LHCN-M2 (cell line): ENCODE measurements around the gene PAX5. TPM values are rescaled to one million over a fixed set of nuclear protein-coding genes. Genes with fewer than 3 reads are reported as not detected.

Experiments
- DNase-seq: peaks from one replicate; pipeline ENCODE4 v3.0.0-alpha.2; 2012; ENCODE audit warnings: low read depth
- total RNA-seq: library from RNA; depleted of rRNA; stranded (reverse); fragments of >200 nt; gene quantifications from 2 replicates; pipeline ENCODE4 v1.2.3, GENCODE V29; 2014

PAX5 gene
- total RNA-seq, 1 experiment from 2014 or later, result not detected

DNA sequence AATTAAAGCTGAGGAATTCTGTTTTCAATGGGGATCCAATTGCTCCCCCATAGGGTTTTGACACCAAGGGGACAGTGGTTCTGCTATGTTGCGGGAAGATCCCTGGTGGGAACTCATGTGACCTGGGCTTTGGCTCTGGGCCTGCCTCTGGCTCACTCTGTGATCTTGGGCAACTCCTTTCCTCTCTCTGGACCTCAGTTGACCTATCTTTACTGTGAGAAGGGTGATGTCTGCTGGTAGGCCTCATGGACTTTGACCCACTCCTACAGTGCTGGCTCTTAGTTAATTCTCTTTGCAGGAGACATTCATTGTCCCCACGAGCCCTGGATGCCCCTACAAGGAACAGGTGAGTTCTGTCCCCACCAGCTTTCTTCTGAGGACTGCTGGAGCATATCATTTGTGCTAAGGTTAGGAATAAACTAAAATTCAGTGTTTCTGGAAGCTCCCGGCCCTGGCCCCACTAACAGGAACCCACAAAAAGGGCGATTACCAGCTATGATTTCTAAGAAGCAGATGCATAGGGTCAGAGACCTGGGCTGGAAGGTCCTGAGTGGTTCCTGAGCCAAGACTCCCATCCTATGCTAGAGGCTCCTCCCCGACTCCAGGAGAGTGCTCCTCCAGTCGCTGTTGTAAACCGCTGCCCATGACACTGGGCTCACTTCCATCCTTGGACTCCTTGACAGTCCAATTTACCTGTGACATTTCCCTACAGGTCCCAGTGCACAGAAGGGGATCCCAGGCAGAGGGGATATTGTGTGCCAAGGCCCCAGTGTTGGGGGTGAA is 218.3 kb downstream of the PAX5 start:
- no peak for DNase-seq

DNA sequence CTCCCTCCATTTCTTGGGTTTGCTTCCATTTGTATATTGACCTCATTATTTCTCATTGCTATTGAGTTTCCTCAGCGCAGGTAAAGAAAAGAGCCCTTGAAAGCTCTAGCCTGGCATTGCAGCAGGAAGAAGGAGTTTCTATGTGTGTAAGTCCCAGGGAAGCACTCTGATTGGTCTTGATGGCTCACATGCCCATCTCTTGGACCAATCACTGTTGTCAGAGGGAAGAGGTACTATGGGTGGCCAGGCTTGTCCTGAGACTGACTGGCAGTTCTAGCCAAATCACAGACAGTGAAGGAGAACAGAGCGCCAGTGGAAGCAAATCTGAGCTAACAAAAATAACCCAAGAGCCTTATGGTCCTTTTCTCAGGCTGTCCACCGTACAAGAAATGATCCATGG is 219.0 kb downstream of the PAX5 start:
- no peak for DNase-seq

DNA sequence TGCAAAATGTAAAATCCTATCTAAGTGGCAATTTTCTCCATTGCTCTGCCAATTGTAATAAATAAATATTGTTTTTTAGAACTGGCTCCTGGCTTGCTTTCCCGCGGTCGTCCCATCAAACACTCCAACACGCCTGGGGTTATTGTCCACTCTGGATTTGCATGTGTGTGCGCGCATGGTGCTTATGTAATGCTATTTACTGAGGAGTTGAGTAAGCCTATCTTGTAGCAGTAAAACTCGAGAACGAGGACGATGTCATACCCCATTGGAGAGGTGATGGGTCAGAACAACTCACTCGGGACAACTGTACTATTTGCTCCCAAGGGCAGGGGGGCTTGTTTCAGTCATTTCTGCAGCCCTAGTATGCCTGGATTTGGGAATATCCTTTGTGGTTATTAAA is 220.9 kb downstream of the PAX5 start:
- DNase-seq, result no peak

DNA sequence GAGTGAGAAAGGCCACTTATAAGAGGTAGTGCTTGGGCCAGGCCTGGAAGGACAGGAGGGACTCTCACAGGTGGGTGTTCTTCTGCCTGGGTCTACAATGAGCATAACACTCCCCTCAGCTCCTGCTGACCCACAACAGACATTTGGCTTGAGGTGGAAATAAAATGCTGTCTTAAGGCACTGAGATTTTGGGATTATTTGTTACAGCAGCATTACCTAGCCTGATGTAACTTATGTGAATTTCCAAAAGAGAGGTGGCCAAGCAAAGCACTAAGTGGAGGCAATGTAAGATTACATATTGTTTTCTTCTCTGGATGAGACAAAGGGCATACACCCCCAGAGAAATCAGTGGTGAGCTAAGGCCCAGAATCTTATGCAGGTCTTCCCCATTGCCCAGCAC is 221.5 kb downstream of the PAX5 start:
- DNase-seq, result no peak

DNA sequence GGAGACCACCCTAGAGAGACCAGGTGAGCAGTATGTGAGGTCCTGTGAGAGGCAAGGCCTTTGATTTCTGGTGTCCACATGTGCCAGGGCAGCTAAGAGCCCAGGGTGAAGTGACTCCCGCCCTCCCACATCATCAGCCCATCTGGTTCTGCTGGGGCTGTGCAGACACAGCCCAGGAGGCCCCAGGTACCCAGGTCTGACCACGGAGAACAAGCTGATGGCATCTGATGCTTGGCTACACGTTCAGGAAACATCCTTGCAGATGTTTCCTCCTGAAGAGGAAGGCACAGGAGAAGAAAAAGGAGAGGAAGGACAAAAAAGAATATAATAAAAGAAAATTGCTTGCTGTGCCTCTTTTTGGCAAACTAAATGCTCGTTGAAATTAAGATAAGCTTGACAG is 225.8 kb downstream of the PAX5 start:
- DNase-seq, result no peak

DNA sequence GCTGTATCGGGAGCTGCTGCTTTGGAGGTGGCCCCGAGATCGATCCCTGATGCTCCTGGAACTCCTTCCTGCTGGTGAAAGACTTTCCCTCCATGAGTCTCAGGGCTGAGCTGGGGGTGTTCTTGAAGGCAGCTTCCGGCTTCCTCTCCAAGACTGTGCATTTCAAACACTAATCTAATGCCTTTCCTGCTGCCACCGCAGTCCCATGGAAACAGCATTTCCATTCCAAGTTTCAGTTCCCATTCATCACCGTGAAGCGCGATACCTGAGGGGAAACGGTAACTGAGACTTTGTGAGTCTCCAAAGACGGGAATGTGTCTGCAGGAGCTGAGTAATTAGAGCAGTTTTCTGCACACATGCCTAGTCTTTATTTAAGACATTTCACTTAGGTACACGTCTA is 230.1 kb downstream of the PAX5 start:
- no peak for DNase-seq

DNA sequence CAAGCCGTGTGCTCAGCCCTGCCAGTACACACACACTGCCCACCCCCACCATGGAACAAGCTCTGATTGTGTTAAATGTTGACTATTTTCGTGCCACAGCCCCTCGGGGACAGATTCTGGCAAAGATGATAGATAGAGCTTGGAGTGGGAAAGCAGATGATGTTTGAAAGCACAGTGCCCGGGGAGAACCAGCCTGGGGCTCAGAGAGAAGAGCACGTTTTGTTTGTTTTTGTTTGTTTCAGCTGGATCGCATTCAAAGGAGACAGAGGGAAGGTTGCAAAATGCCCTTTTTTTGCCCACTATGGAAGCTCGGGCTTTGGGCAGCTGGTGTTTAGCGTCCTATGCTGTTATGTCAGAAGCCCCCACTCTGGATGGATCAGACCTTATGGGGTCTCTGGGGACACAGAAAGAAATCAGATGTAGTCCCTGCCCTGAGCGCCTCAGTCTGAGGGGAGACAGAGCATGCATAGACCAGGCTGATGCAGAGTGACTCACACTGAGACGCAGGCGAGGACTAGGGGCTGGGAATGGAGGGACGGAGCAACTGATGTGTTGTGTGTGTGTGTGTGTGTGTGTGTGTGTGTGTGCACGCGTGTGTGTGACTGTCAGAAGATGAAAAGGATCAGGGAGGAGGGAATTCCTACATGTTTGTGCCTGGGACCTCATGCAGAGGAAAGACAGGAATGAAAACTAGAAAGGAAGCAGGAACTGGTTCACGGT is 231.7 kb downstream of the PAX5 start:
- peak; percentile 67 for DNase-seq

DNA sequence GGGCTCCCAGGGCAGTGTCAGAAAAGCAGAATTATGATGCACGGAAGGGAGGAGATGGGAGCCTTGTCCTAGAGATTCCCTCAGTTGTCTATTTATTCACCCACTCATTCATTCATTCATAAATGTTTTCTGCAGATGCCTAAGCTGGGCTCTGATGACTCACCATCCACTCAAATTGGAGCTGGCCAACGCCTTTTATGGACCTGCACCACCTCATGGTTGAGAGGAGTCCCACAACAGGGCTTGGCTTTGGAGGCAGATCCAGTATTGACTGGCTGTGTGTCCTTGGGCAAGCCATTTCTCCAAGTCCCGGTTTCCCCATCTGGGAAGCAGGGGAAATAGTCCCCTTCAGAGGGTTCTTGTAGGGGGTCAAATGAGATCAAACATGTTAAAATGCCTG is 233.6 kb downstream of the PAX5 start:
- DNase-seq, result no peak

DNA sequence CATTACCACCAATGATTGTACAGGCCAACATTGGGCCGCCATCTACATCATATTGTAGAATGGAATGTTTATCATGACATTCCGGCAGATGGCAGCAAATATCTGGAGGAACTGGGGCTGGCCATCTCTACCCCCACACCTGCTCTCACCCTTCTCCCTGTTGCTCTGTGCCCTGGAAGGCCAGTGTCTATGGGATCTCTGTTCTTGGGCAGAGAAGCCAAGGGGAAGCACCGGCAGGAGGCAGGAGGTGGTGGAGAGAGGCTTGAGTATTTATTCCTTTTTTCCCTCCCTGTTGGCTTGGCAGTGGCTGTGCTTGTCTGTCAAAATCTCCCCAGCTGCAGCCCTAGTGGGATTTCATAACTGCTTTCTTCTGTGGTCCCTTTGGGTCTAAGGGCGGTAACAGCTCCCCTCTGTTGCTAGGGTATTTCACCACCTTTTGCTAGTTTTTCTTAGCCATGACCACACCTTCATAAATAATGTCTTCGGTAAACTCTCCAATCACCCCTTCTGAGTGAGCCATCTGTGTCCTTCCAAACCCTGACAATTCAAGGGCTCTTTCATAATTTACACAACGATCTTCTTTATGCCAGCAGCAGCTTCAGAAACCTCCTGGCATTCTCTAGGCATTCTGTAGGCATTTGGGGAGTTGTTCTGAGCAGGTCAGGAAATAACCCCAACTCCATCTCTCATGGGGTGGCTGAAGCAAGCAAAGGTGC is 235.6 kb downstream of the PAX5 start:
- peak; percentile 31 for DNase-seq

DNA sequence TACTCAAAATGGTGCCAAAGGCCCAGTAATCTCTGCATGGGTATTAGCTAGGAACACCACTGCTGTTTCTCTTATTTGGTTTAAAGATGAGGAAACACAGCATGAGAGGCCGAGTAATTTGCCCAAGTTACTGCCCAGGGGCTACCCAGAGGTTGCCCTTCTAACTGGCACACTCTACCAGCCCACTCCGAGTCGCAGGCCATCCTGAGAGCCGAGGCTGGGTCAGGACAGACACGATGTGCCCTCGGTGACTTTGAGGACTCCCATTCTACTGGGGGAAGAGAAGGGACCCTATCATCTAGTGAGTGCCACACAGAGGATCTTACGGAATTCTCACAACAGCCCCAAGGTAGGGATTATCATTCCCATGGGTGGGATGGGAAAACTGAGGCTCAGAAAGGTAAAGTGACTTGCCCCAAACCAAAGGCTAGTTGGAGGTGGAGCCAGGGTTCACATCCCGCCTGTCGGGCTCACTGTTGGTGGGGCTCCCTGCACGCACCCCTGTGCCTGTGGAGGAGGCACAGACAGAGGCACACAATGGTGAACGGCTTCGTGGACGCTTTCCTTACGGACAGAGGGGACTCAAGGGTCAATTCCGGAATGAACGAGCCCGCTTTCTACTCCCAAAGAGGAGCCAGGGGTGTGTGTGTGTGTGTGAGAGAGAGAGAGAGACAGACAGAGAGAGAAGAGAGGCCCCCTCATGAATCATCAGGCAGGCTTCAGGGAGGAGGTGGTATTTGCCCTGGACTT is 236.4 kb downstream of the PAX5 start:
- DNase-seq, result no peak

DNA sequence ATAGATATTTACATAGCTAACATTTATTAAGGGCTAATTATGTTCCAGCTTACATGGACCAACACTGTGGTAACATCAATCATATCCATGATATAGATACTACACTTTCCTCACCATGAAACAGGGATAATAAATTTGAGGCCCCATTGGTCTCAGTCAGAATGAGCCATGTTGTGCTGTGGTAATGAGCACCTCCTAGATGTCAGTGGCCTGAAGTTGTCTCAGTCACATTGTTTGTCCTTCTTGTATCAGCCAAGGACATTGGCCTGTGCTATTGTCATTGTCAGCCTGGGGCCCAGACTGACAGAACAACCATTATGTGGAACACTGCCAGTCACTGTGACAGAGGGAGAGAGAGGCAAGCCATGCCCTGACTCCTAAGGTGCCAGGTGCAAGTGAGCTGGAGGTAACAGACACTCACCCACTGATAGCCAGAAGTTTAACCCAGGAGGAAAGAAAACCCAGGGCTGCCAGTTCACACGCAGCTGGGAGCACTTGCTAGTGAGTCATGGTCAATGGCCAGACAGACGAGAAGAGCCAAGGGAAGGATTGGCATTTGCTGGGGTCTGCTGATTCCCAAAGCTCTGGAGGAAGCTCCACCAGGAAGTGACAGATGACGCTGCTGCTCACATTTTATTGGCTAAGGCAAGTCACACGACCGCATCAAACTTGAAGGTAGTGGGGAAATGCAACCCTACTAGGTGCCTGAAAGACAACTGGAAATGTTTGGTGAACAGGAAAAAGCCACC is 237.2 kb downstream of the PAX5 start:
- DNase-seq, result no peak

DNA sequence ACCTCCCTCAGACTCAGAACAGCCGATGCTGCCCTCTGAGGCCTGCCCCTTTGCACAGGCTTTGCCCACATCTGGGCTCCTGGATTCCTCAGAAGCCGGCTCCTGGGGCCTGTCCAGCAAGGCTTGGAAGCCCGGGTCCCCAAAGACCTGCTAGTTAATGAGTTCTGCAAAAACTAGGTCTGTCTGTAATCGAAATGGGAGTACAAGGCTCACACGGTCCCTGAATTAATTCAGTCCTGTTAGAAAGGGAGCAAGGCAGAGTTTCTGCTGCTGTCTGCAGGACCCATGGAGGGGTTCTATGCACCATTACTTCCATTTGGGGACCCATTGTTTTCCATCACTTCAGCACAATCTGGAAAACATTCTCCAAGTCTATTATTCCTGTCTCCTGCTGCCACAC is 239.6 kb downstream of the PAX5 start:
- DNase-seq, result no peak

DNA sequence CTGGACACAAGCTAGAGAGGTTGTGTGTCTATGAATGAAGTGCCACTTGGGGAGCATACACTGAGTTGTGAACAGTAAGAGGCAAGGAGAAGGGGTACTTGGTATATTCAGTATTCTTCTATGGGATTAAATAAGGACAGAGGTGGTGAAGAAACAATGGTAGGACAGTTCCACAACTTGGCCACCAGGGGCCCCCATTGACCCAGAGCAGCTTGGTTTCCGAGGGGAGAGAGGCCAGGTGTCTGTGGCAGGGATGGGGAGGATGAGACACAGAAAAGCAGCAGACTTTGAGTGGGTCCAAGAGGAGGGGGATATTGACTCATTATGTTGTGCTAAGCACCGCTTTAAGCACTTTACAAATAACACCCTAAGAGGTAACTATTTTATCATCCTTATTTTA is 240.8 kb downstream of the PAX5 start:
- no peak for DNase-seq

DNA sequence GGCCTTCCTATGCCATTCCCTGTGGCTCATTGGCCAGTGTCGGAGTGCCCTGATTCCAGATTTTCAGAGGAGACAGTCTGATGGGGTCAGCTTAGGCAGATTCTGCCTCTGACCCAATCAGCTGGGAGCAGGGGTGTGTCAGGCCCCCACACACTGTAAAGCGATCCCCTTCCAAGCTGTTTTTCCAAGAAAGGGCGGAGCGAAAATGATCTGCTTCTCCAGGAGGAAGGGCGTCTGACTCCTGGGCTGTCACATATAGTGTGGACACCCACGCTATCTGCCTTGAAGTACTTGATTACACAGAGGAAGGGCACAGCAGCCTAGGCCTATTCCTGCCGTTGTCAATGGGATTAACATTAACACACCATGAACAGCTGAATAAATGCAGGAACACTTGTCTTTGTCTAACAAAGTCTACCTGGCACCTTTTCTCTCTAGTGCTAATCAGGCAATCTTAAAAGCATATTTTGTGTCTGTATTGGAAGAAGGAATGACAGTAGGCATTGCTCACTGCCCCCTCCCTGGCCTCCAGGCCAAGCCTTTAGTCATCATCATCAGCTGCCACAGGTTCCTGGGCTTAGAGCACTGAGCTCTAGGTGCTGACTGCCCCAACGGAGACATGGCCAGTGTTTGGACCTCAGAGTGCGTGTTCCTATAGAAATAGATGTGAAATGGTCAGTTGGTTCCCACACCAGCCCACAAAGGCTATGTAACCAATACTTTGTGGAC is 242.7 kb downstream of the PAX5 start:
- DNase-seq, result no peak

DNA sequence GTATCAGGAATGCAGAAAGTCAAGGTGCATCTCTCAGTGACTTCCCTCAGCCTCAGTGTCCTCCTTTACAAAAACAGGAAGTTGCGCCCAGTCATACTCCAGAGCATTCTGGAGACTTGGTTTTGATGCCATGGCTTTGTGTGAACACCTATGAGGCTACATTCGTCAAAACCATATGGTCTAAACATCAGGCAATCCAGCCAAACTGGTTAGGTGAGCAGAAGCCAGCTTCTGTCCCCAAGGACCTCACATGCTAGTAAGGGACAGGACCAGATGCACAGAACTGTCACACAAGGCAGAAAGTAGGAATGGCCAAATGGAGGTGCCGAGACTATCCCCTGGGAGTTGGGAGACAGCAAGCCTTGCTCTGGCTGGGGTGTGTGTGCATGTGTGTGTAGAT is 244.2 kb downstream of the PAX5 start:
- DNase-seq, result no peak

DNA sequence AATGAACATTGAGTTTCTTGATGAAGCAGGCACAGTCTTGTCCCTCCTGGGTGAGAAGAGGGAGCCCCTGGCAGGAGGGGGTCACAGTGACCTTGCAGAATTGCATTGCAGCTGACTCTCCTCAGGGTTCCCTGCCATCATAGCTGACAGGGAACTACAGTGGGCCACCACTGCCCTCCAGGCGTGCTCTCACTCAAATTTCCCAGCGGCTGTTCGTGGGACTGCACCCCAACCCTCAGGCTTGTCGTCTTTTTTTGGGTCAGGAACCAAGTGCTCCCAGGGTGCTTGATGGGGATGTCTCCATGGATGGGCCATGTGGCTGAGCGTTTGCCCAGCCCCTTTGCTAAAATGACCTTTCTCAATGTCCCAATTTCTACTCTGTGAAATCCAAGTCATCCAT is 245.5 kb downstream of the PAX5 start:
- DNase-seq, result no peak

DNA sequence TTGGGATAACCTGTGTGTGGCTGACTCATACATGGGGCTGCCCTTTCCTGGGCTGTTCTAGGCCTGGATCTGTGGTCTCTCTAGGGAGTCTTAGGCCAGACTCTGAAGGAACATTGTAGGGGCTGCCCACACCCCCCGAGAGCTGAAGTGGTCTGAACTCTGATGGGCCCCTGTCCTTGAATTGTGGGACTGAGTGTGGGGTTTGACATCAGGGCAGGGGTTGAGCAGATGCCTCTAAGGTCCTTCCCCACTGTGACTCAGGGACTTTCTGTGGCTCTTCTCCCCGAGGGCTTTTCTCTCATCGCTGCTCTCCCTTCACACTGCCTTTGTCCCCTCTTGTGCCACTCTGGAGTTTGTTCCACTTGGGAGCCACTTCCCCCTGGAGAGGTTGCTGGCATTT is 246.4 kb downstream of the PAX5 start:
- no peak for DNase-seq
